Endothelial cell of umbilical vein (primary cell): ENCODE results near the gene ECEL1. TPM values are rescaled to one million over a fixed set of nuclear protein-coding genes. Genes with fewer than 3 reads are reported as not detected.

Experiments used
- BruUV-seq: library from RNA; stranded (reverse); fragments of 400-500 nt; replicated peaks from 2 replicates; lab custom pipeline; 2021; lab: Mats Ljungman, UMichigan
- CTCF ChIA-PET: fragments of 300-600, 350-600 bp; sonication (Branson Sonifier 250); formaldehyde crosslinking; loops from one replicate; lab custom pipeline; 2021; ENCODE audit warnings: antibody characterized with exemption, inconsistent platforms; lab: Charles Lee
- POLR2A ChIA-PET: fragments of 300-600, 350-600 bp; sonication (Branson Sonifier 250); formaldehyde crosslinking; loops from one replicate; lab custom pipeline; 2021; ENCODE audit warnings: antibody characterized with exemption, inconsistent platforms; lab: Charles Lee
- DNase-seq: peaks from one replicate; pipeline ENCODE4 v3.0.0-alpha.2; 2011; ENCODE audit warnings: low read depth, low spot score
- FAIRE-seq: peaks from 2 replicates; lab custom pipeline; 2011; peaks lifted over from hg19 to GRCh38; lab: Jason Lieb, UNC
- H2AFZ ChIP-seq: 2 replicates; pipeline ENCODE4 v1.6.0; 2012; ENCODE audit warnings: low read depth, low read length, control low read depth, inconsistent platforms
- H3K27ac ChIP-seq: 2 replicates; pipeline ENCODE4 v1.5.1; 2011; ENCODE audit warnings: low read depth, mild to moderate bottlenecking, control low read depth, low read length, moderate library complexity; ENCODE audit not compliant: insufficient read depth
- H3K27me3 ChIP-seq, 2 experiments: 2 replicates each; pipeline versions ENCODE4 v1.6.0 to v1.6.1; 2011; ENCODE audit warnings: low read length in 2 of 2, mixed read lengths in 1 of 2; ENCODE audit not compliant: control insufficient read depth in 2 of 2, insufficient read depth in 2 of 2
- H3K36me3 ChIP-seq, 2 experiments: 2 replicates in 1 of 2; 3 replicates in 1 of 2; pipeline ENCODE4 v1.5.1; 2011; ENCODE audit warnings: low read length in 2 of 2, mild to moderate bottlenecking in 1 of 2, moderate library complexity in 1 of 2; ENCODE audit not compliant: control insufficient read depth in 2 of 2, insufficient read depth in 2 of 2; ENCODE audit errors: extremely low read depth in 1 of 2
- H3K4me1 ChIP-seq: 3 replicates; pipeline ENCODE4 v1.5.1; 2011; ENCODE audit warnings: mild to moderate bottlenecking, low read length; ENCODE audit not compliant: control insufficient read depth, insufficient read depth; ENCODE audit errors: extremely low read depth
- H3K4me2 ChIP-seq: 2 replicates; pipeline ENCODE4 v1.6.1; 2011; ENCODE audit warnings: low read length, control low read depth, mixed read lengths; ENCODE audit not compliant: insufficient read depth
- H3K4me3 ChIP-seq, 3 experiments: fragments of 200-600 bp in 1 of 3; sonication (generic), shearing (Covaris generic) in 1 of 3; replicated peaks in 1 of 3; 2 replicates each; pipeline ENCODE4 v1.5.1; 2011 to 2016; ENCODE audit warnings: control low read depth in 3 of 3, low read length in 3 of 3, mild to moderate bottlenecking in 2 of 3, inconsistent platforms in 1 of 3, low read depth in 1 of 3, moderate library complexity in 1 of 3; ENCODE audit not compliant: insufficient read depth in 1 of 3
- H3K79me2 ChIP-seq: 2 replicates; pipeline ENCODE4 v1.6.0; 2012; ENCODE audit warnings: low read length, inconsistent platforms; ENCODE audit not compliant: control insufficient read depth, insufficient read depth
- H3K9ac ChIP-seq: replicated peaks from 2 replicates; pipeline ENCODE3; 2011; ENCODE audit warnings: low read length, control low read depth; ENCODE audit not compliant: insufficient read depth; ENCODE audit errors: extremely low read depth
- H3K9me1 ChIP-seq: replicated peaks from 3 replicates; pipeline ENCODE4 v1.6.0; 2011; ENCODE audit warnings: mild to moderate bottlenecking, low read length; ENCODE audit not compliant: control insufficient read depth, insufficient read depth; ENCODE audit errors: extremely low read depth
- H3K9me3 ChIP-seq: replicated peaks from 2 replicates; pipeline ENCODE4 v1.5.1; 2012; ENCODE audit warnings: low read length, inconsistent platforms; ENCODE audit not compliant: control insufficient read depth, insufficient read depth
- H4K20me1 ChIP-seq: replicated peaks from 2 replicates; pipeline ENCODE3; 2011; ENCODE audit warnings: mild to moderate bottlenecking, low read length; ENCODE audit not compliant: control insufficient read depth, insufficient read depth; ENCODE audit errors: extremely low read depth
- CTCF ChIP-seq, 2 donors: IDR thresholded peaks; 1 replicate in 1 of 2; 2 replicates in 1 of 2; pipeline ENCODE4 v1.5.1; 2011; ENCODE audit warnings: low read length in 2 of 2, mild to moderate bottlenecking in 2 of 2, moderate library complexity in 2 of 2, control low read depth in 1 of 2, inconsistent platforms in 1 of 2, low read depth in 1 of 2; ENCODE audit not compliant: insufficient read depth in 1 of 2; ENCODE audit errors: extremely low read depth in 1 of 2
- EZH2 ChIP-seq: IDR thresholded peaks from 2 replicates; pipeline ENCODE4 v1.6.1; 2012; ENCODE audit warnings: borderline replicate concordance, low read depth, mild to moderate bottlenecking, moderate library complexity, low read length, inconsistent platforms; ENCODE audit not compliant: severe bottlenecking
- FOS ChIP-seq: IDR thresholded peaks from 2 replicates; pipeline ENCODE4 v1.6.1; 2011; ENCODE audit warnings: mild to moderate bottlenecking, low read length, moderate library complexity, borderline replicate concordance; ENCODE audit not compliant: insufficient read depth
- GATA2 ChIP-seq: IDR thresholded peaks from 2 replicates; pipeline ENCODE4 v1.7.0; 2011; ENCODE audit warnings: low read depth, mild to moderate bottlenecking, moderate library complexity, mixed read lengths, low read length; ENCODE audit not compliant: insufficient read length, insufficient read depth
- JUN ChIP-seq: IDR thresholded peaks from 2 replicates; pipeline ENCODE4 v1.6.1; 2011; ENCODE audit warnings: borderline replicate concordance, low read depth; ENCODE audit not compliant: insufficient read length, insufficient read depth
- MAX ChIP-seq: IDR thresholded peaks from 2 replicates; pipeline ENCODE4 v1.6.1; 2011; ENCODE audit not compliant: insufficient read depth, insufficient read length
- MYC ChIP-seq: IDR thresholded peaks from one replicate; pipeline ENCODE4 v1.6.1; 2011; ENCODE audit warnings: mild to moderate bottlenecking, low read depth, low read length
- POLR2A ChIP-seq: IDR thresholded peaks from 2 replicates; pipeline ENCODE4 v1.6.1; 2012; ENCODE audit warnings: low read depth, mild to moderate bottlenecking, control low read depth, low read length
- POLR2AphosphoS5 ChIP-seq: IDR thresholded peaks from 2 replicates; pipeline ENCODE4 v1.6.1; 2012; ENCODE audit warnings: low read depth, mild to moderate bottlenecking, control low read depth, low read length, moderate library complexity; ENCODE audit not compliant: insufficient read depth
- dilution Hi-C: fragments of 300-500 bp; cut with MboI; formaldehyde crosslinking; loops from one replicate; pipeline ENCODE4 v1.15.0; 2019; ENCODE audit warnings: low sequenced_read_pairs; ENCODE audit not compliant: extremely low pct_ligation_motif_present
- intact Hi-C: fragments of 100-400 bp; cut with micrococcal nuclease; formaldehyde crosslinking; loops from one replicate; pipeline ENCODE4 v1.10.0; 2022
- polyA plus RNA-seq, 4 experiments: library from polyadenylated mRNA; depleted of rRNA in 3 of 4; stranded (reverse) in 3 of 4; unstranded in 1 of 4; fragments of >200 nt; gene quantifications; 2 replicates each; pipeline versions ENCODE4 v1.2.1 to v1.2.3, GENCODE V29; 2011 to 2012; ENCODE audit warnings: missing spikeins in 1 of 4
- total RNA-seq: library from RNA; stranded (reverse); gene quantifications from 2 replicates; pipeline ENCODE4 v1.2.3, GENCODE V29; 2021

The ECEL1 gene
- total and polyA plus RNA-seq, 2 donors (not counting 3 experiments of a cell fraction or from before 2014, with no cell fraction given) = not detected

- Histone ChIP-seq H3K9me1 (no peaks in the 10 kb centered on the region), H3K27me3 (peaks cover 21 to 31% of the 10 kb centered on the region in 2 experiments), H4K20me1 (no peaks in the 10 kb centered on the region), H3K9ac (no peak within 1 kb of the TSS), H3K4me2 (no peak within 1 kb of the TSS), H2AFZ (no peak within 1 kb of the TSS), H3K4me1 (no peaks in the 10 kb centered on the region), H3K79me2 (no peaks in the 10 kb centered on the region), H3K27ac (no peak within 1 kb of the TSS), H3K9me3 (no peaks in the 10 kb centered on the region), H3K36me3 (no peaks in the 10 kb centered on the region), H3K4me3 (no peak within 1 kb of the TSS)
- CTCF ChIA-PET = interaction anchor here (0.5 to 4.6 kb wide), 5 partner anchors 73 to 1907 kb away, joined by 3 to 44 read pairs (median 9); no protein-coding TSS in a partner anchor
- BruUV-seq = no TSS peak
- DNase-seq (no peak), FAIRE-seq (no peak)
- dilution Hi-C loops (no loop called here), intact Hi-C loops (loop anchor here (5.0 kb wide), 1 partner anchor 613 kb away; no protein-coding TSS in a partner anchor)
- POLR2A ChIA-PET = no interaction called here
- TF ChIP-seq POLR2A (no peak), FOS (no peak), JUN (no peak), MAX (no peak), POLR2AphosphoS5 (no peak), EZH2 (no peak), CTCF (IDR thresholded peaks at IDR 0.05; ENCODE audit: extremely low read depth in 1 of 2, insufficient read depth in 1 of 2, low read depth in 1 of 2, low read length in 2 of 2) (no peak), GATA2 (no peak), MYC (no peak)
Observed at GRCh38 chr2:232519581-232520438, 32.2 kb upstream of the ECEL1 start, which contains the start of gene PRSS56. PRSS56 (plus strand) TSS chr2:232520388; CDS start chr2:232520599, 211 bp downstream.
